Uterus (tissue), 2 donors: ENCODE measurements around the gene MTF1.

Source experiments
- CTCF ChIP-seq, 4 experiments: fragments of 200-600 bp in 2 of 4; fragments of 450-650 bp in 2 of 4; sonication (generic) in 2 of 4; IDR thresholded peaks; one replicate each; pipeline ENCODE4 v1.5.1; 2016 to 2019; ENCODE audit warnings: antibody characterized with exemption in 4 of 4, mild to moderate bottlenecking in 2 of 4, moderate library complexity in 1 of 4
- POLR2A ChIP-seq, 2 donors: fragments of 450-650 bp; IDR thresholded peaks; one replicate each; pipeline ENCODE4 v1.6.1; 2016; ENCODE audit warnings: antibody characterized with exemption in 2 of 2, mild to moderate bottlenecking in 1 of 2, moderate library complexity in 1 of 2

DNA sequence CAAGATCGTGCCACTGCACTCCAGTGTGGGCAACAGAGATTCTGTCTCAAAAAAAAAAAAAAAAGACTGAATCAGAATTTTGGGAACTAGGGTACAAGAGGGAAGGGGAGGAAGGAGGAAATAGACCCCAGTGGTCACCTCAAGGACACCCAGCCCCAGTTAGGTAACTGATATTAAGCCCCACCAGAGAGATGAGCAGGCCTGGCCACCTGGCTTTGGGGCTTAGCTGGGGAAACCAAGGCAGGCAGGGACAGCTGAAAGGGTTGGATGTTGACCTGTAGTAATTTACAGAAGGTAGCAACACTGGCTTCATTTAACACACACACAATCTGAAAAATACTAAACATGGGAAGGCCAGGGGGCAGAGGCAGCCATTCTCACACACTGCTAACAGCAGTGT lies 57.0 kb downstream of the MTF1 start:
- TF ChIP-seq CTCF (IDR thresholded peaks at IDR 0.05) (no peak), POLR2A (IDR thresholded peaks at IDR 0.05) (no peak)
